Liver (tissue), 3 donors: ENCODE measurements around the gene IL36B.

ENCODE experiments used
- EGR1 ChIP-seq, 2 donors: IDR thresholded peaks; 2 replicates each; pipeline ENCODE4 v1.6.1; 2016 to 2018; ENCODE audit warnings: antibody characterized with exemption in 2 of 2, low read depth in 2 of 2
- FOXA1 ChIP-seq: IDR thresholded peaks from 2 replicates; pipeline ENCODE4 v1.6.1; 2016; ENCODE audit warnings: antibody characterized with exemption
- HNF4A ChIP-seq, 2 donors: conservative IDR thresholded peaks; 2 replicates each; pipeline ENCODE4 v1.6.1; 2016; ENCODE audit warnings: antibody characterized with exemption in 2 of 2, mild to moderate bottlenecking in 2 of 2
- SP1 ChIP-seq: IDR thresholded peaks from 2 replicates; pipeline ENCODE4 v1.6.1; 2018; ENCODE audit warnings: antibody characterized with exemption, mild to moderate bottlenecking
- YY1 ChIP-seq: IDR thresholded peaks from 2 replicates; pipeline ENCODE4 v1.6.1; 2016; ENCODE audit warnings: antibody characterized with exemption, mild to moderate bottlenecking
- TF ChIP-seq, protein P1 (sequence below): fragments of 150-350 bp; IDR thresholded peaks from 2 replicates; pipeline ENCODE4 v1.5.1; 2017; ENCODE audit warnings: improper control_type of control experiment, low read depth, low read length; ENCODE audit not compliant: missing input control
- TF ChIP-seq, protein P2 (sequence below): IDR thresholded peaks from 2 replicates; pipeline ENCODE4 v1.6.1; 2016; ENCODE audit warnings: antibody characterized with exemption, mild to moderate bottlenecking
- donor health status: healthy.
- donor health status: healthy.

DNA sequence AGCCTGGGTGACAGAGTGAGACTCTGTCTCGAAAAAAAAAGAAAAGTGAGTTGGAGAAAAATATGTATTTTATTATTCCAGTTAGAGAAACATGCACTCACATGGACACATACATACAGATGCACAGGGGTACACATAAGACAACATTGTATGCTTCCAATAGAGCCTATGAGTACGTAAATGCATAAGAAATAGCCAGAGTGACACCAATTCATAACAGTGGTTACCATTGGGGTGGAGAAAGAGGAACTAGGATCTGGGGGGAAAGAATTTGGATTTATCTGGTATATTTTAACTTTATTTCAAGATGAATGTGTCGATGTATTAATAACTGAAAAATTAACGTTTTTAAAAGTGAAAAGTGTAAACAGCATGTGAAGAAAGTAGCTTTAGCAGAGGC, 31.4 kb downstream of the IL36B start:
- TF ChIP-seq HNF4A (conservative IDR thresholded peaks at IDR 0.05) (no peak), SP1 (no peak), FOXA1 (no peak), EGR1 (IDR thresholded peaks at IDR 0.05; ENCODE audit: low read depth in 2 of 2) (no peak), YY1 (no peak)
- TF ChIP-seq, protein P1, sequence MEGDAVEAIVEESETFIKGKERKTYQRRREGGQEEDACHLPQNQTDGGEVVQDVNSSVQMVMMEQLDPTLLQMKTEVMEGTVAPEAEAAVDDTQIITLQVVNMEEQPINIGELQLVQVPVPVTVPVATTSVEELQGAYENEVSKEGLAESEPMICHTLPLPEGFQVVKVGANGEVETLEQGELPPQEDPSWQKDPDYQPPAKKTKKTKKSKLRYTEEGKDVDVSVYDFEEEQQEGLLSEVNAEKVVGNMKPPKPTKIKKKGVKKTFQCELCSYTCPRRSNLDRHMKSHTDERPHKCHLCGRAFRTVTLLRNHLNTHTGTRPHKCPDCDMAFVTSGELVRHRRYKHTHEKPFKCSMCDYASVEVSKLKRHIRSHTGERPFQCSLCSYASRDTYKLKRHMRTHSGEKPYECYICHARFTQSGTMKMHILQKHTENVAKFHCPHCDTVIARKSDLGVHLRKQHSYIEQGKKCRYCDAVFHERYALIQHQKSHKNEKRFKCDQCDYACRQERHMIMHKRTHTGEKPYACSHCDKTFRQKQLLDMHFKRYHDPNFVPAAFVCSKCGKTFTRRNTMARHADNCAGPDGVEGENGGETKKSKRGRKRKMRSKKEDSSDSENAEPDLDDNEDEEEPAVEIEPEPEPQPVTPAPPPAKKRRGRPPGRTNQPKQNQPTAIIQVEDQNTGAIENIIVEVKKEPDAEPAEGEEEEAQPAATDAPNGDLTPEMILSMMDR = no peak
- TF ChIP-seq, protein P2, sequence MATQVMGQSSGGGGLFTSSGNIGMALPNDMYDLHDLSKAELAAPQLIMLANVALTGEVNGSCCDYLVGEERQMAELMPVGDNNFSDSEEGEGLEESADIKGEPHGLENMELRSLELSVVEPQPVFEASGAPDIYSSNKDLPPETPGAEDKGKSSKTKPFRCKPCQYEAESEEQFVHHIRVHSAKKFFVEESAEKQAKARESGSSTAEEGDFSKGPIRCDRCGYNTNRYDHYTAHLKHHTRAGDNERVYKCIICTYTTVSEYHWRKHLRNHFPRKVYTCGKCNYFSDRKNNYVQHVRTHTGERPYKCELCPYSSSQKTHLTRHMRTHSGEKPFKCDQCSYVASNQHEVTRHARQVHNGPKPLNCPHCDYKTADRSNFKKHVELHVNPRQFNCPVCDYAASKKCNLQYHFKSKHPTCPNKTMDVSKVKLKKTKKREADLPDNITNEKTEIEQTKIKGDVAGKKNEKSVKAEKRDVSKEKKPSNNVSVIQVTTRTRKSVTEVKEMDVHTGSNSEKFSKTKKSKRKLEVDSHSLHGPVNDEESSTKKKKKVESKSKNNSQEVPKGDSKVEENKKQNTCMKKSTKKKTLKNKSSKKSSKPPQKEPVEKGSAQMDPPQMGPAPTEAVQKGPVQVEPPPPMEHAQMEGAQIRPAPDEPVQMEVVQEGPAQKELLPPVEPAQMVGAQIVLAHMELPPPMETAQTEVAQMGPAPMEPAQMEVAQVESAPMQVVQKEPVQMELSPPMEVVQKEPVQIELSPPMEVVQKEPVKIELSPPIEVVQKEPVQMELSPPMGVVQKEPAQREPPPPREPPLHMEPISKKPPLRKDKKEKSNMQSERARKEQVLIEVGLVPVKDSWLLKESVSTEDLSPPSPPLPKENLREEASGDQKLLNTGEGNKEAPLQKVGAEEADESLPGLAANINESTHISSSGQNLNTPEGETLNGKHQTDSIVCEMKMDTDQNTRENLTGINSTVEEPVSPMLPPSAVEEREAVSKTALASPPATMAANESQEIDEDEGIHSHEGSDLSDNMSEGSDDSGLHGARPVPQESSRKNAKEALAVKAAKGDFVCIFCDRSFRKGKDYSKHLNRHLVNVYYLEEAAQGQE = no peak
